Kidney (tissue), 14 donors: Measurements from ENCODE around the gene CELF4. TPM values are rescaled to one million over a fixed set of nuclear protein-coding genes. Genes with fewer than 3 reads are reported as not detected.
A peak's percentile ranks its signal among the peaks of the same experiment; 100 is the strongest.

Source experiments
- DNase-seq, 5 donors: peaks; one replicate each; pipeline ENCODE4 v3.0.0-alpha.2; 2013 to 2020
- FAIRE-seq: peaks from 2 replicates; lab custom pipeline; 2012; peaks lifted over from hg19 to GRCh38; lab: Jason Lieb, UNC
- H3K27ac ChIP-seq, 2 donors: one replicate each; pipeline ENCODE4 v1.7.0; 2013; ENCODE audit warnings: low read depth in 2 of 2, low read length in 2 of 2, inconsistent platforms in 1 of 2
- H3K27me3 ChIP-seq: one replicate; pipeline ENCODE4 v1.7.1; 2013; ENCODE audit warnings: low read length, inconsistent platforms; ENCODE audit not compliant: control insufficient read depth, insufficient read depth
- H3K36me3 ChIP-seq, 3 donors: one replicate each; pipeline versions ENCODE4 v1.7.0 to v1.7.1; 2013; ENCODE audit warnings: low read length in 3 of 3, control low read depth in 1 of 3, inconsistent platforms in 1 of 3; ENCODE audit not compliant: insufficient read depth in 3 of 3, control insufficient read depth in 2 of 3
- H3K4me1 ChIP-seq, 3 donors: one replicate each; pipeline versions ENCODE4 v1.7.0 to v1.7.1; 2013; ENCODE audit warnings: low read length in 3 of 3, inconsistent platforms in 1 of 3, low read depth in 1 of 3; ENCODE audit not compliant: control insufficient read depth in 2 of 3, insufficient read depth in 2 of 3
- H3K4me3 ChIP-seq, 3 donors: one replicate each; pipeline versions ENCODE4 v1.7.0 to v1.8.1; 2013; ENCODE audit warnings: low read length in 3 of 3, control low read depth in 1 of 3, inconsistent platforms in 1 of 3
- H3K9ac ChIP-seq, 3 donors: one replicate each; pipeline versions ENCODE4 v1.7.0 to v1.7.1; 2013; ENCODE audit warnings: low read length in 3 of 3, control low read depth in 1 of 3, inconsistent platforms in 1 of 3
- H3K9me3 ChIP-seq, 3 donors: one replicate each; pipeline versions ENCODE4 v1.7.0 to v1.7.1; 2013; ENCODE audit warnings: low read length in 3 of 3, control low read depth in 1 of 3, inconsistent platforms in 1 of 3; ENCODE audit not compliant: control insufficient read depth in 2 of 3, insufficient read depth in 1 of 3
- CTCF ChIP-seq: IDR thresholded peaks from 3 replicates; pipeline ENCODE4 v1.5.1; 2012; ENCODE audit warnings: mild to moderate bottlenecking, moderate library complexity, borderline replicate concordance; ENCODE audit not compliant: insufficient read depth; ENCODE audit errors: extremely low read depth
- intact Hi-C: fragments of 100-400 bp; cut with DNase I; formaldehyde crosslinking; loops from one replicate; pipeline ENCODE4 v1.11.1; 2022
- polyA plus RNA-seq: library from polyadenylated mRNA; stranded (reverse); fragments of 350-450 nt; fragmentation: Illumina TruSeq; extraction: RNeasy Lipid Tissue Mini Kit (QIAGEN cat#74804); gene quantifications from one replicate; pipeline ENCODE4 v1.2.3, GENCODE V29; 2014; ENCODE audit warnings: low read depth, low replicate concordance; ENCODE audit not compliant: insufficient read depth
- total RNA-seq: library from RNA; stranded (reverse); fragmentation: NEBNext Ultra II Directional; extraction: Animal tissue kit (Norgen Biotek cat#: 25700); gene quantifications from one replicate; pipeline ENCODE4 v1.2.1, GENCODE V29; 2021
- donor health status: control.
- donor health status: control.
- donor health status: control.
- donor health status: control.
- donor health status: control.
- donor health status: DM: yes; HTN: yes; CAD: no.
- donor health status: Normal renal cell carcinoma (clear cell type).

The CELF4 gene
- total and polyA plus RNA-seq, 2 donors from 2014 or later: 0.85 to 1.5 TPM

DNA sequence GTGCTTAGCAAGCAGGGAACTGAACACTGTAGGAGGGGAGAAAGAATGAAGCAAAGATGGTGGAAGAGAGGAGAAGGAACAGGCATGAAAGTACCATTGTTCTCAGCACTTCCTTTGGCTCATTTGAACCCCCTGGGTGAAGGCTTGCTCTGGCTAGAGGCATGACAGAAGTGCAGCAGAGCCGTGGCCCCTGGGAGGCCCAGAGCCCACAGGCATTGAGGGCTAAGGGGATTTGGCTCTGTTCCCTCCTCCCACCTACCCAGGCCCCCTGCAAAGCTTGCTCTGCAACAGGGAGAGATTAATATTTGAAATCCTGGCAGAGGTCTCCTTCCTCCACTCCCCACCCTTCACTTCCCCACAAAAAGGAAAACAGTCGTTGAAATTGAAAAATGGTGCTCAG, 262.6 kb downstream of the CELF4 start:
- Histone ChIP-seq H3K9ac (no peak overlapping the region), H3K9me3 (no peaks in the 10 kb centered on the region), H3K4me3 (no peak overlapping the region), H3K4me1 (peaks cover 0 to 12% (median 8%) of the 10 kb centered on the region in 3 donors), H3K27ac (no peak overlapping the region), H3K36me3 (no peaks in the 10 kb centered on the region), H3K27me3 (no peaks in the 10 kb centered on the region)
- no peak for TF ChIP-seq CTCF
- FAIRE-seq: no peak
- intact Hi-C loops: no loop called here
- DNase-seq: no peak

DNA sequence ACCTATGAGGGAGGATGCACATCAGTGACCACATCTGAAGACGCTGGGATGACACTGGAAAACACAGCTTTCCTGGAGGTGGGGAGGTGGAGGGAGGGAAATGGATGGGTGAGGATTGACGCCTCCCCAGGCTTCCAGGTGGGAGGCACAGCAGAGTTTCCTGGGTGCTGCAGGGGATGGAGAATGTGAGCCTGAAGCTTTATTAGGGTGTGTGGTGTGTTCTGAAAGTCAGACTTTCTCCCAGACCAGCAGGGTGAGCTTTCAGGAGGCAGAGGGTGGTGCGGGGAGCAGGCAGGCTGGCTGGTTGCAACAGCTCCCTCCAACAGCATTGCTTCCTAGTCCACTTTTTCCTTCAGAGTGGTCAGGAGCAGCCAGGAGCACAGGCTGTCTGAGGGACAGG, 263.1 kb downstream of the CELF4 start:
- no peaks in the 10 kb centered on the region for H3K9me3 ChIP-seq
- H3K9ac ChIP-seq: no peak overlapping the region
- H3K4me3 ChIP-seq: no peak overlapping the region
- H3K36me3 ChIP-seq: no peaks in the 10 kb centered on the region
- intact Hi-C loops: no loop called here
- FAIRE-seq (no peak), DNase-seq (no peak)
- peaks cover 0 to 12% (median 8%) of the 10 kb centered on the region in 3 donors for H3K4me1 ChIP-seq
- H3K27me3 ChIP-seq: no peaks in the 10 kb centered on the region
- no peak for TF ChIP-seq CTCF
- no peak overlapping the region for H3K27ac ChIP-seq

DNA sequence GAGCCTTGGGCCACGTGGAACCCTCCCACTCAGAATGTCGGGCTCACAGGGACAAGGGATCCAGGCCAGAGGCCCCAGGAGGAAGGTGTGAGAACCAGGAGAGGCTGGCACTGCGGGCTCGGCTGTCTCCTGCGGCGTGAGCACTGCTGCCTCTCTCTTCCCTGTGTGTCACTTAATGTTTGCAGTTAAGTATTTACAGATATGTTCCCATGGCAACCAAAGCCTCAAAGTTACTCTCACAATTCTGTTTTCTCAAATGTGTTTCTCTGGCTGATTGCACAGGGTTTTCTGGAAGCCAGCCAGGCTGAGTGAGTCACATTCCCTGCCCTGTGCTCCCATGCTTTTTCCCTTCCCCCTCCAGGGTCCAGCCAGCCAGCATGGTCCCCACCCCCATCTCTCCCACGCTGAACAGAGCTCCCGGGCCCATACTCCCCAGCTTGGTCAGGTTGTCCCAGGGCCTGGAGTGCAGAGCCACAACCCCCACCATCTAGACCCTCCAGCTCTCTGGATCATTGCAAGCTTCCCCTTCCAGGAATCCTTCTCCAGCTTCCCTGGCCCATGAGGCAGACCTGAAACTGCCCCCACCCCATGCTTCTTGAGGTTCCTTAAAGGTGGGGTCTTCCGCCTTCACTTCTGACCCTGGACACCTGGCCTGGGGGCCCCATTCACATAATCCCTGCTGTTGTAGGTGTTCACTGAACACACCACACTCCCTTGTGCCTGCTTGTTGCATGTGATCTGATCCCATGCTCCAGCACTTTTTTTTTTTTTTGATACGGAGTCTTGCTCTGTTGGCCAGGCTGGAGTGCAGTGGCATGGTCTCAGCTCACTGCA, 265.9 kb downstream of the CELF4 start:
- FAIRE-seq: peak; percentile 87
- H3K4me1 ChIP-seq: peaks cover 0 to 12% (median 8%) of the 10 kb centered on the region in 3 donors
- no peaks in the 10 kb centered on the region for H3K9me3 ChIP-seq
- H3K9ac ChIP-seq: no peak overlapping the region
- no peak for TF ChIP-seq CTCF
- intact Hi-C loops: no loop called here
- H3K27ac ChIP-seq: peak overlapping the region; percentile 47 to 69
- DNase-seq: peak; percentile 93 to 99 (median 96)
- H3K36me3 ChIP-seq: no peaks in the 10 kb centered on the region
- no peaks in the 10 kb centered on the region for H3K27me3 ChIP-seq
- no peak overlapping the region for H3K4me3 ChIP-seq
